ENCODE data around the gene RFXANK. TPM values are rescaled to one million over a fixed set of nuclear protein-coding genes. Genes with fewer than 3 reads are reported as not detected.

Gene RFXANK
- total and polyA plus RNA-seq, 9 of the 15 experiments (the other 6 are each of a cell fraction or from before 2014, with no cell fraction given): 68.6 to 181 (median 150) TPM

- TF ChIP-seq RREB1 (CRISPR knock-in tag; IDR thresholded peaks at IDR 0.05): no peak
- no peak for TF ChIP-seq GABPB1 (CRISPR knock-in tag; IDR thresholded peaks at IDR 0.05)
- TF ChIP-seq, protein P1, sequence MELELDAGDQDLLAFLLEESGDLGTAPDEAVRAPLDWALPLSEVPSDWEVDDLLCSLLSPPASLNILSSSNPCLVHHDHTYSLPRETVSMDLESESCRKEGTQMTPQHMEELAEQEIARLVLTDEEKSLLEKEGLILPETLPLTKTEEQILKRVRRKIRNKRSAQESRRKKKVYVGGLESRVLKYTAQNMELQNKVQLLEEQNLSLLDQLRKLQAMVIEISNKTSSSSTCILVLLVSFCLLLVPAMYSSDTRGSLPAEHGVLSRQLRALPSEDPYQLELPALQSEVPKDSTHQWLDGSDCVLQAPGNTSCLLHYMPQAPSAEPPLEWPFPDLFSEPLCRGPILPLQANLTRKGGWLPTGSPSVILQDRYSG (tag; conservative IDR thresholded peaks at IDR 0.05; ENCODE audit: low read depth): no peak
- TF ChIP-seq POLR2AphosphoS2 (IDR thresholded peaks at IDR 0.05; ENCODE audit: low read length): no peak
- TF ChIP-seq, protein P2, sequence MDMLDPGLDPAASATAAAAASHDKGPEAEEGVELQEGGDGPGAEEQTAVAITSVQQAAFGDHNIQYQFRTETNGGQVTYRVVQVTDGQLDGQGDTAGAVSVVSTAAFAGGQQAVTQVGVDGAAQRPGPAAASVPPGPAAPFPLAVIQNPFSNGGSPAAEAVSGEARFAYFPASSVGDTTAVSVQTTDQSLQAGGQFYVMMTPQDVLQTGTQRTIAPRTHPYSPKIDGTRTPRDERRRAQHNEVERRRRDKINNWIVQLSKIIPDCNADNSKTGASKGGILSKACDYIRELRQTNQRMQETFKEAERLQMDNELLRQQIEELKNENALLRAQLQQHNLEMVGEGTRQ (CRISPR knock-in tag; IDR thresholded peaks at IDR 0.05): peak; percentile 83
- TF ChIP-seq, protein P3, sequence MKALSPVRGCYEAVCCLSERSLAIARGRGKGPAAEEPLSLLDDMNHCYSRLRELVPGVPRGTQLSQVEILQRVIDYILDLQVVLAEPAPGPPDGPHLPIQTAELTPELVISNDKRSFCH (CRISPR knock-in tag; IDR thresholded peaks at IDR 0.05): no peak
- TF ChIP-seq, protein P3 (tag; IDR thresholded peaks at IDR 0.05): no peak
- TF ChIP-seq RERE (CRISPR knock-in tag; IDR thresholded peaks at IDR 0.05; ENCODE audit: borderline replicate concordance): no peak
Observed at GRCh38 chr19:19176950-19177349, 15.1 kb upstream of the RFXANK start (continued).

All from K562 (cell line).